HG03045 (cell line): ENCODE data around the gene RIN2.
"Not testable (repeated sequence)": the region's sequence is repeated elsewhere in the genome, so short reads cannot be mapped to it uniquely, and the experiment has no call there.

Experiments used
- ATAC-seq: cut with Tn5 transposase; IDR thresholded peaks from one replicate; pipeline ENCODE4 v1.9.1; 2021; ENCODE audit warnings: mild to moderate bottlenecking, moderate library complexity; ENCODE audit not compliant: unreplicated experiment

RIN2 gene

GRCh38 chr20:19785983-19786285 lies 27.9 kb downstream of the RIN2 start:
- no peak for ATAC-seq

- ATAC-seq = no peak
Observed at GRCh38 chr20:19786311-19786710, 28.3 kb downstream of the RIN2 start.

GRCh38 chr20:19787366-19787765 lies 29.3 kb downstream of the RIN2 start:
- no peak for ATAC-seq

GRCh38 chr20:19789009-19789408 lies 31.0 kb downstream of the RIN2 start:
- ATAC-seq = no peak

- ATAC-seq = no peak
Observed at GRCh38 chr20:19789446-19789845, 31.4 kb downstream of the RIN2 start.

GRCh38 chr20:19791887-19792286 lies 33.8 kb downstream of the RIN2 start:
- no peak for ATAC-seq

- no peak for ATAC-seq
Observed at GRCh38 chr20:19793716-19794115, 35.7 kb downstream of the RIN2 start.

- no peak for ATAC-seq
Observed at GRCh38 chr20:19794941-19795340, 36.9 kb downstream of the RIN2 start.

- no peak for ATAC-seq
Observed at GRCh38 chr20:19799325-19799724, 41.3 kb downstream of the RIN2 start.

- no peak for ATAC-seq
Observed at GRCh38 chr20:19802099-19802491, 44.0 kb downstream of the RIN2 start.

GRCh38 chr20:19802492-19803158 lies 44.6 kb downstream of the RIN2 start:
- no peak for ATAC-seq

- not testable (repeated sequence) for ATAC-seq
Observed at GRCh38 chr20:19806276-19806675, 48.2 kb downstream of the RIN2 start.

- ATAC-seq = no peak
Observed at GRCh38 chr20:19806806-19807190, 48.7 kb downstream of the RIN2 start.

- ATAC-seq = no peak
Observed at GRCh38 chr20:19807191-19807945, 49.3 kb downstream of the RIN2 start.
